Transverse colon (tissue), 4 donors: Measurements from ENCODE around the gene BEND7.

ENCODE experiments used
- POLR2A ChIP-seq: fragments of 450-650 bp; IDR thresholded peaks from one replicate; pipeline ENCODE4 v1.6.1; 2016; ENCODE audit warnings: antibody characterized with exemption, mild to moderate bottlenecking, moderate library complexity
- POLR2AphosphoS5 ChIP-seq, 3 donors: sonication (generic); formaldehyde crosslinking; IDR thresholded peaks; one replicate each; pipeline ENCODE4 v1.6.1; 2016; ENCODE audit warnings: antibody characterized with exemption in 3 of 3
- TF ChIP-seq, protein P1 (sequence below), 5 experiments: fragments of 200-600 bp in 3 of 5; fragments of 450-650 bp in 2 of 5; sonication (generic) in 3 of 5; IDR thresholded peaks; 1 replicate in 2 of 5; 2 replicates in 3 of 5; pipeline ENCODE4 v1.5.1; 2016 to 2017; ENCODE audit warnings: antibody characterized with exemption in 5 of 5, inconsistent platforms in 3 of 5, mild to moderate bottlenecking in 2 of 5, moderate library complexity in 1 of 5

DNA sequence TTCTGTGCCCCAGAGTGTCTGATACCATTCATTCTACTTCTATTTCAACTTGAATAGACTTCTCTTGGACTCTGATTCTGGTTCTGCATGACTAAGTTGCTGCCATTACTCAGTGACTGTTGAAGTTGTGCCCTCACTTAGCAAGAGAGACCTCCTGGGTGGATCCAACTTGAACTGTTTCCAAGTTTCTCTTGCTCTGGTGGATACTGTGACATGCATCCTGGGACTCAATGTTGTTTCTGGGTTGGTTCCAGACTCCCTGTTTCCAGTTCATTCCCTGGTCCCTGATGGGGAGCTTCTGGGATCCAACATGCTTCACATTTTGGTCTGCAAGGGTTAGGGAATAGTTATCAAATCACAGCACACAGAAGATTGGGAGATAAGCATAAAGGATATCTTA lies 31.8 kb upstream of the BEND7 start:
- no peak for TF ChIP-seq POLR2A
- TF ChIP-seq, protein P1, sequence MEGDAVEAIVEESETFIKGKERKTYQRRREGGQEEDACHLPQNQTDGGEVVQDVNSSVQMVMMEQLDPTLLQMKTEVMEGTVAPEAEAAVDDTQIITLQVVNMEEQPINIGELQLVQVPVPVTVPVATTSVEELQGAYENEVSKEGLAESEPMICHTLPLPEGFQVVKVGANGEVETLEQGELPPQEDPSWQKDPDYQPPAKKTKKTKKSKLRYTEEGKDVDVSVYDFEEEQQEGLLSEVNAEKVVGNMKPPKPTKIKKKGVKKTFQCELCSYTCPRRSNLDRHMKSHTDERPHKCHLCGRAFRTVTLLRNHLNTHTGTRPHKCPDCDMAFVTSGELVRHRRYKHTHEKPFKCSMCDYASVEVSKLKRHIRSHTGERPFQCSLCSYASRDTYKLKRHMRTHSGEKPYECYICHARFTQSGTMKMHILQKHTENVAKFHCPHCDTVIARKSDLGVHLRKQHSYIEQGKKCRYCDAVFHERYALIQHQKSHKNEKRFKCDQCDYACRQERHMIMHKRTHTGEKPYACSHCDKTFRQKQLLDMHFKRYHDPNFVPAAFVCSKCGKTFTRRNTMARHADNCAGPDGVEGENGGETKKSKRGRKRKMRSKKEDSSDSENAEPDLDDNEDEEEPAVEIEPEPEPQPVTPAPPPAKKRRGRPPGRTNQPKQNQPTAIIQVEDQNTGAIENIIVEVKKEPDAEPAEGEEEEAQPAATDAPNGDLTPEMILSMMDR (IDR thresholded peaks at IDR 0.05) = no peak
- TF ChIP-seq POLR2AphosphoS5 (IDR thresholded peaks at IDR 0.05) = no peak
